ENCODE data around the gene LRMDA. TPM values are rescaled to one million over a fixed set of nuclear protein-coding genes. Genes with fewer than 3 reads are reported as not detected.

LRMDA gene
- total RNA-seq, 1 donor from 2014 or later = 19.4 TPM

DNA sequence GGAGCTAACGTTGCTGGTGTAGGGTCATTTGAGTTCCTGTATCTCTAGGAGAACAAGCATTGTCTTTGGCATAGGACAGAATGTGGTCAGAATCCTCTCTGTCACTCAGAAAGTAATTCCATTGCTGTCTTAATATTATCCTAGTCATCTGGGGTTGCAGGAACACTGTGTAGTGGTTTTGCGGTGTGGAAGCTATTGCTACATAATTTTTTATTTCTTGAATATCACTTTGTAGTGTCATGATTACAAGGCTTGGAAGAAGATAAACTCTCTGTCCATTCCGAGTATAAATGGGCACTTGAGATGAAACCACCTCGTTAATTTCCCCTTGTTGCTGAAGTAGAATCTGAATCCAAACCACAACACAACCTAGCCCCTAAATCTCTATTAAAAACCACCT is 919.2 kb downstream of the LRMDA start:
- peaks cover 3% of the 10 kb centered on the region for H3K27me3 Mint-ChIP-seq (ENCODE audit: unreplicated experiment)
- no peak overlapping the region for H3K4me3 Mint-ChIP-seq (ENCODE audit: unreplicated experiment)
- H3K36me3 Mint-ChIP-seq (ENCODE audit: low read depth, unreplicated experiment) = no peaks in the 10 kb centered on the region
- DNase-seq (ENCODE audit: low spot score) = no peak
- no peak overlapping the region for H3K27ac Mint-ChIP-seq (ENCODE audit: unreplicated experiment)
- no peaks in the 10 kb centered on the region for H3K4me1 Mint-ChIP-seq (ENCODE audit: unreplicated experiment)
- TF ChIP-seq, protein P1, sequence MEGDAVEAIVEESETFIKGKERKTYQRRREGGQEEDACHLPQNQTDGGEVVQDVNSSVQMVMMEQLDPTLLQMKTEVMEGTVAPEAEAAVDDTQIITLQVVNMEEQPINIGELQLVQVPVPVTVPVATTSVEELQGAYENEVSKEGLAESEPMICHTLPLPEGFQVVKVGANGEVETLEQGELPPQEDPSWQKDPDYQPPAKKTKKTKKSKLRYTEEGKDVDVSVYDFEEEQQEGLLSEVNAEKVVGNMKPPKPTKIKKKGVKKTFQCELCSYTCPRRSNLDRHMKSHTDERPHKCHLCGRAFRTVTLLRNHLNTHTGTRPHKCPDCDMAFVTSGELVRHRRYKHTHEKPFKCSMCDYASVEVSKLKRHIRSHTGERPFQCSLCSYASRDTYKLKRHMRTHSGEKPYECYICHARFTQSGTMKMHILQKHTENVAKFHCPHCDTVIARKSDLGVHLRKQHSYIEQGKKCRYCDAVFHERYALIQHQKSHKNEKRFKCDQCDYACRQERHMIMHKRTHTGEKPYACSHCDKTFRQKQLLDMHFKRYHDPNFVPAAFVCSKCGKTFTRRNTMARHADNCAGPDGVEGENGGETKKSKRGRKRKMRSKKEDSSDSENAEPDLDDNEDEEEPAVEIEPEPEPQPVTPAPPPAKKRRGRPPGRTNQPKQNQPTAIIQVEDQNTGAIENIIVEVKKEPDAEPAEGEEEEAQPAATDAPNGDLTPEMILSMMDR (IDR thresholded peaks at IDR 0.05; ENCODE audit: unreplicated experiment) = no peak
- H3K9me3 Mint-ChIP-seq (ENCODE audit: unreplicated experiment) = no peaks in the 10 kb centered on the region

DNA sequence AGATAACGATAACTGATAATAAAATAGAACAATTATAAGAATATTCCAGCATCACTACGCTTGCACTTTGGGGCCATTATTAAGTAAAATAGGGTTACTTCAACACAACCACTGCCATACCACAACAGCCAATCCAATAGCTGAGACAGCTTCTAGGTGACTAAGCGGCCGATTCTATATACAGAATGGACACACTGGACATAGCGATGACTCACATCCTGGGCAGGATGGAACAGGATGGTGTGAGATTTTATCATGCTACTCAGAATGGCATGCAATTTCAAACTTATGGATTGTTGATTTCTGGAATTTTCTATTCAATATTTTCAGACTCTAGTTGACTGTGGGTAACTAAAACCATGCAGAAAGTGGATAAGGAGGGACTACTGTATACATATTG is 920.9 kb downstream of the LRMDA start:
- no peak for DNase-seq (ENCODE audit: low spot score)
- H3K9me3 Mint-ChIP-seq (ENCODE audit: unreplicated experiment) = no peaks in the 10 kb centered on the region
- H3K36me3 Mint-ChIP-seq (ENCODE audit: low read depth, unreplicated experiment) = no peaks in the 10 kb centered on the region
- H3K27me3 Mint-ChIP-seq (ENCODE audit: unreplicated experiment) = peaks cover 3% of the 10 kb centered on the region
- no peaks in the 10 kb centered on the region for H3K4me1 Mint-ChIP-seq (ENCODE audit: unreplicated experiment)
- no peak overlapping the region for H3K4me3 Mint-ChIP-seq (ENCODE audit: unreplicated experiment)
- H3K27ac Mint-ChIP-seq (ENCODE audit: unreplicated experiment) = no peak overlapping the region
- TF ChIP-seq, protein P1 (IDR thresholded peaks at IDR 0.05; ENCODE audit: unreplicated experiment) = no peak

DNA sequence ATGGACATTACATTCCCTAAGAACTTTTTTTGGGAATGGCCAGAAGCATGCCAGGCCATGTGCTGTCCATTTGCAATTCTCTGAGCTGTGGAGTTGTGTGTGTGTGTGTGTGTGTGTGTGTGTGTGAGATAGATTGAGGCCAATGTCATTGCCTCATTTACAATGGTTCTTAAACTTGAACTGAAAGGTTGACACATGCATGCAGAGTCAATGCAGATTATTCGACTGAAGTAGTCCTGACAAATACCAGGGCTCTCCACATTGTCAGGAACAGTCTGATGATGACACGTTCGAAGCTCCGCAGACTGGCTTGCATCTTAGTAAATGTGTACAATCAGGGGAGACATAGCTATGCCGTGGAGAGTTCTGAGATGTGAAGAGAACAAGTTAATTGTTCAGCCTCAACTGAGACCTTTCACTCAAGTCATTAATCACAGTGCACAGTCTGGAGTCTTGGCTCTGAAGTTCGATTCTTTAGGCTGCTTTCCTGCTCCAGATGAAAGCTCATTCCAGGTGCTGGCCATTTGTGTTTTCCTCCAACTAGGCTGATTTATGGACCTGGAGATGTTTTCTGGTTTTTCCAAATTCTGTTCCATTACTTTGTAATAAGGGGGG is 921.9 kb downstream of the LRMDA start:
- no peak for DNase-seq (ENCODE audit: low spot score)
- Mint-ChIP-seq H3K4me1 (ENCODE audit: unreplicated experiment) (no peaks in the 10 kb centered on the region), H3K4me3 (ENCODE audit: unreplicated experiment) (no peak overlapping the region), H3K36me3 (ENCODE audit: low read depth, unreplicated experiment) (no peaks in the 10 kb centered on the region), H3K9me3 (ENCODE audit: unreplicated experiment) (no peaks in the 10 kb centered on the region), H3K27ac (ENCODE audit: unreplicated experiment) (no peak overlapping the region), H3K27me3 (ENCODE audit: unreplicated experiment) (peaks cover 3% of the 10 kb centered on the region)
- TF ChIP-seq, protein P1 (IDR thresholded peaks at IDR 0.05; ENCODE audit: unreplicated experiment) = no peak

DNA sequence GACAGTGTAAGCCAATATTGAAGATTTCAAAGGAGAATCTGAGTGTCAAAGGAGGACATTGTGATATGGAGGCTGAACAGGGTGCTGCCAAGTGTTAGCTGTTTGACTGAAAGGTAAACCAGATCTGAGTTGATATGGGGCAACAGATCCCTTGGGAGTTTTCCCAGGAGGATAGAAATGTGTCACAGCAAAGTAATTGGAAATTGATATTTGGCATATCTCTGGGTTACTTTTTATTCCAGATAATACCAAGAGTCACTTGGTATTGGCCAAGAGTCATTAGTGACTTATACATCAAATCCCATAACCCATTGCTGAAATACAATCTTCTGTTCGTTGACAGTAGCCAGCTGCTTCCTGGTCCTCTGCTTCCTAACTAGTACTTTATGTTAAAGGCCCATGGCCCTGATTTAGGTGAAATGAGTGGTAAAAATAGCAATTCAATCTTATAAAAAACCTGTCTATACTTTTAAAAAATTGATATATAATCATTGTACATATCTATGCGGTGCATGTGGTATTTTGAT is 922.9 kb downstream of the LRMDA start:
- no peak for DNase-seq (ENCODE audit: low spot score)
- Mint-ChIP-seq H3K4me3 (ENCODE audit: unreplicated experiment) (no peak overlapping the region), H3K9me3 (ENCODE audit: unreplicated experiment) (no peaks in the 10 kb centered on the region), H3K27me3 (ENCODE audit: unreplicated experiment) (no peaks in the 10 kb centered on the region), H3K4me1 (ENCODE audit: unreplicated experiment) (no peaks in the 10 kb centered on the region), H3K36me3 (ENCODE audit: low read depth, unreplicated experiment) (no peaks in the 10 kb centered on the region), H3K27ac (ENCODE audit: unreplicated experiment) (no peak overlapping the region)
- TF ChIP-seq, protein P1 (IDR thresholded peaks at IDR 0.05; ENCODE audit: unreplicated experiment) = no peak

DNA sequence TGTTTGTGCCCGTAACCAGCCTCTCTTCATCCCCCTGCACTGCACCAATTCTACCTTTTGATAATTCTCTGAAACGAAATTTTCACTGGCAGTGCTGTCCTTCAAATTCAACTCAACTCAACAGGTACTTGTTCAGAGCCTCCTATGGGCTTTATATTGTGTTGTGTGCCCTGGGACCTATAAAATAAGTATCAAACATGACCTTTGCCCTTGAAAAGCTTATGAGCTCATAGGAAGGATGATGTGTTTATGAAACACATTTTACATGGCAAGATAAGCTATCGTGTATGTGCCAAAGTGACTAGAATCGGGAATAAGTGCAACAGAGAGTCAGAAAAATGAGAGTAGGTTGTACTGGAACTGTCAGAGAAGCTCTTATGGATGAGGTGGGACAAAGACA is 923.5 kb downstream of the LRMDA start:
- Mint-ChIP-seq H3K36me3 (ENCODE audit: low read depth, unreplicated experiment) (no peaks in the 10 kb centered on the region), H3K27me3 (ENCODE audit: unreplicated experiment) (no peaks in the 10 kb centered on the region)
- TF ChIP-seq, protein P1 (IDR thresholded peaks at IDR 0.05; ENCODE audit: unreplicated experiment) = no peak

More for the DNA sequence above, 923.5 kb downstream of the LRMDA start:
- Mint-ChIP-seq H3K9me3 (ENCODE audit: unreplicated experiment) (no peaks in the 10 kb centered on the region), H3K4me3 (ENCODE audit: unreplicated experiment) (no peak overlapping the region), H3K4me1 (ENCODE audit: unreplicated experiment) (no peaks in the 10 kb centered on the region), H3K27ac (ENCODE audit: unreplicated experiment) (no peak overlapping the region)
- no peak for DNase-seq (ENCODE audit: low spot score)
